GM21737 (cell line): Measurements from ENCODE around the gene RPP30.

Source experiments
- ATAC-seq: cut with Tn5 transposase; IDR thresholded peaks from one replicate; pipeline ENCODE4 v1.9.1; 2021; ENCODE audit warnings: mild to moderate bottlenecking, moderate library complexity; ENCODE audit not compliant: unreplicated experiment

Gene RPP30

GRCh38 chr10:90916392-90917237, 44.8 kb downstream of the RPP30 start:
- ATAC-seq = no peak

DNA sequence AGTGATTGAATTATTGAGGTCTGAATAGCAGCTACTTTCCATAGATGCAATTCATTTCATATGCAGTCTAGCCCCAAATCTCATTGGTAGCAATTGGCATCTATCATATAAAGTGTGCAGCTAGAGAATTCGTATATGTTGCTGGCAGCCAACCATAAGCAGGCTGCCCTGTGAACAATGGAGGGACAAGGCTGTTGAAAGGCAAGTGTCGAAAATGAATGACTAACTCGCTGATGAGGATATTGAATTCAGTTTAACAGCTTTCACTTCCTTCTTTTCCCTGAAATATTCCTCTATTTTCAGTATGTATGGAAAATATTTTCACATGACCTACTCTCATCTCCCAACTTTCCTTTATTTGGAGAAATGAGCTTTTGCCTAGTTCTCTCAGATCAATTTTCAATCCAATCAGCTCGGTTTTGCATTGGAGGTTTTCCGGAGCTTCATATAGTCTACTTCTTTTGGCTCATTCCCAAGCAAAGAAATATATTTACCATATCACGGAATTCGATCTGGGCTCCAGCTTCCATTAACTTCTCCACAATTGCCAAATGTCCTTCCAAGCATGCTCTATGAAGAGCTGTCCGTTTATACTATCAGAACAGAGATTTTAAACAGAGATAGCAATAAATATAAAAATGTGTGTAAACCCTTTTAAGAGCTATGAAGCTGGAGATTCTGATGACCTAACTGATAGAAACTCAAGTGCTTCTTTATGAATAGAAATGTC, 45.6 kb downstream of the RPP30 start:
- no peak for ATAC-seq

DNA sequence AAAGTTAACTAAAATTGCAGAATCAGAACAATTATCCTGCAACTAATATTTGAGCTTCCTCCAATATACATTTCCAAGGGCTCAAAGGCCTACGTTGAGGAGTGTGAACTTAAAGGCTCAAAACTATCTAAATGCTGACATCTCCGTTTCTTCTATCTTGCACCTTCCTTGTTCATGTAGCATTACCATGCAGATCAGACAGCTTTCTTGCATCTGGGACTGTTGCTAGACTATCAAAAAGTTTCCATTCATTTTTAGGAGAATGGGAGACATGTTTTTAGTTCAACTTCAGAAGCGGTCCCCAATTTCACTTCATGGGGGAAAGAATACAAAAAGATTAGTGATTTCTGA, 46.2 kb downstream of the RPP30 start:
- ATAC-seq = no peak

DNA sequence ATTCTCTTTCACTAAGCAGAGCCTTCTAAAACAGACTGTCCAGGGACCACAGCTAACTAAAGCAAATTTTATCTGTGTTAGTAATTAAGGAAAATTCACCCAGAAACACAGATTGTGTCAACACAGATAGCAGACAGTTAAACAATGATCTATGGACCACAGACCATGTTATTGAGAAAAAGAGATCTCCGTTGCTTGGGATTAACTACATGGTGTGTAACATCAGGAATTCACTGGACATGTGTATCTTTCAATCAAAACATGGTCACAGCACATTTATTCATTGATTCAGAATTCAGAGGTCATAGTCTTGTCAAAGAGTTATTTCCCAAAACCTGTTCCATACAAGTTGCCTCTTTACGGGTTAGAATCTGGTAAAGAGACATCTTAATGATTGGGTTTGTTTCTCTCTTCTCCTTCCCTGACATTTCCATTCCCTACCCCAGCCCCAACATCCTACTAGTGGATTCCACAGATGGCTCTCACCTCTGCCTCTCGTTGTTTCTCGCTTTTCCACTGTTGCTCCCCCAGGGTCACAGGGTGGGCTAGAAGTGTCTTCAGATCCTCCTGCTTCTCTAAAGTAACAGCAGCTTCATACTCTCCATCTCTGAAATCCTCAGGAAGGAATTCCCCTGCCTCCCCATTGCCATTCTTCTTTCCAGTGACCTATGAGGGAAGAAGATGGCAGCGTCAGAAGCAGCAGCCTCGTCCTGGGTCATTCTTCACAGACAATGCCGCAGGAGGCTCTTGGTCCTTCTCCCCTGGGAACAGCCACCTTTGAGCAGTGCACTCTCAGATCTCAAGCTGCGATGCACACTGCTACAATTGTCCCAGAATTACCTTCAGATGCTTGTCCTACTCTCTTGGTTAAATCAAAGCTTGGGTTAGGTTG, 48.2 kb downstream of the RPP30 start:
- no peak for ATAC-seq

DNA sequence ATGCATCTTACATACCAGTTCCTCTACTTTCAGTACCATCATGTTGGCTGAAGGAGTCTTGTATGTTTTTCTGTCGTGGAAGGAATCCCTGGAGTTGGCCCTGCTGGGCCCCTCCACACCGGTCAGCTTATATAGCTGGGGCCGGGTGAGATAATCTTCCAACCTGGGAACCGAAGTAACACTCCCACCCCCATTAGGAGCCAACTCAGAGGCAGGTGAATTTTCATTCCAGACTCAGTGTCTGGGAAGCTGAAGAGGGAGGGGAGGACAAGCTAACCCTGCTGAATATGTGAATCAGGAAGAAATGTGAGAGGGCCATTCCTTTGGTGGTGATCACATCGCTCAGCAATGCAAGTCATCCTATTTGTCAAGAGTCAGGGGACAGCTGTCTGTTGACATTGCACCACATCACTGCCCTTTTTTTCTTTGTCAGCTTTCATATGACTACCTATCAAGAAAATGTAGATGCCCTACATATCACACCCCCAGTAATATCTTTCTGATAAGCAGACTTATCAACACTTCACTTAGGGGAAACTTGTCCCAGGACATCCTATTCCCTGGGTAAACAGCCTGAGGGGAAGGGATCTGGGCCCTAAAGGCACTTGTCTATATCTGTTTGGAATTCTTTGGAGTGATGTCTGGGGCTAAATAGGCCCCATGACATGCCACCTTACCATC, 49.4 kb downstream of the RPP30 start, which contains the start of gene ANKRD1:
Gene ANKRD1 (minus strand): TSS at position 102 of the 681 bp plus-strand sequence. CDS start 60 bp downstream, at position 42.
- ATAC-seq = no peak

DNA sequence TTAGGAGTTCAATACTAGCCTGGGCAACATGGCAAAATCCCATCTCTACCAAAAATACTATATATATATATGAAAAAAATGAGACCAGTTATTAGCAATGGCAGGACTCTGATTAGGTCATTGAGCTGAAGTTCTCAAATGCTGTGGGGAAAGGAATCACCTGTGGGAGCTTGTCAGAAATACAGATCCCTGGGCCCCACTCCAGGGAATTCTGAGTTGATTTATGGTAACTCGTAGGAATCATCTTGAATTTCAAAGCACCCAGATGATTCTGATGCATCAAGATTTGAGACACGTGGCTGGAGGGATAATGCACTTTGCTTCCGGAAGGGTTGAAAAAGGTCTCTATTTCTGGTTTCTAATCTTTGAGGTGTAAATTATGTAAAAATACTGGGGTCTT, 50.1 kb downstream of the RPP30 start:
- ATAC-seq = no peak

DNA sequence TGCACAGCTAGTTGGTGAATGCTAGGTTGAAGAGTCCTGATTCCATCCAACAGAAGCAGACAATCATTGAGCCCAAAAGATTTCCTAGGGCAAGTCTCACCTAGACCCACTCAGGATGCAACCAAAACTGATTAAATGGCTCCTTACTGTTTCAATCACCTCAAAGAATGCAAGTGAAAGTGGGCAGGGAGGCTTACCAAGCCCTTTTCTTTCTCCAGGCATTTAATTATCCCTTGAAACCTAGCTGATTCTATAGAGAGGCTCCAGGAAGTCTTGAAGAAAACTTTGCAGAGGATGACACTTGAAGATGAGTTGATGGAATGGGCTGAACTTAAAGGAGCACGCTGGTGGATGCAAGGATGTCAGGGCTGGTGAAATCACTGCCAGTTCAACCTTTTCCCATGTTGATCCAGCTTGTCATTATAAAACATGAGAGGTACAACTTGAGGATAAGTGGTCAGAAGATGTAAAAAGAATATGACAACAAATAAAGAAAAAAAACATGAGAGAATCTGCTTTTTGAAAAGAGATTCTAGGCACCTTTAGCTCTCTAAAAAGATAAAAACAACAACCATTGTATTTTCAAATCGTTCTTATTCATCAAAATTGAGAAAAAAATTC, 51.4 kb downstream of the RPP30 start:
- ATAC-seq = no peak

- ATAC-seq = no peak
Measured at GRCh38 chr10:90924552-90924951, 52.8 kb downstream of the RPP30 start.

DNA sequence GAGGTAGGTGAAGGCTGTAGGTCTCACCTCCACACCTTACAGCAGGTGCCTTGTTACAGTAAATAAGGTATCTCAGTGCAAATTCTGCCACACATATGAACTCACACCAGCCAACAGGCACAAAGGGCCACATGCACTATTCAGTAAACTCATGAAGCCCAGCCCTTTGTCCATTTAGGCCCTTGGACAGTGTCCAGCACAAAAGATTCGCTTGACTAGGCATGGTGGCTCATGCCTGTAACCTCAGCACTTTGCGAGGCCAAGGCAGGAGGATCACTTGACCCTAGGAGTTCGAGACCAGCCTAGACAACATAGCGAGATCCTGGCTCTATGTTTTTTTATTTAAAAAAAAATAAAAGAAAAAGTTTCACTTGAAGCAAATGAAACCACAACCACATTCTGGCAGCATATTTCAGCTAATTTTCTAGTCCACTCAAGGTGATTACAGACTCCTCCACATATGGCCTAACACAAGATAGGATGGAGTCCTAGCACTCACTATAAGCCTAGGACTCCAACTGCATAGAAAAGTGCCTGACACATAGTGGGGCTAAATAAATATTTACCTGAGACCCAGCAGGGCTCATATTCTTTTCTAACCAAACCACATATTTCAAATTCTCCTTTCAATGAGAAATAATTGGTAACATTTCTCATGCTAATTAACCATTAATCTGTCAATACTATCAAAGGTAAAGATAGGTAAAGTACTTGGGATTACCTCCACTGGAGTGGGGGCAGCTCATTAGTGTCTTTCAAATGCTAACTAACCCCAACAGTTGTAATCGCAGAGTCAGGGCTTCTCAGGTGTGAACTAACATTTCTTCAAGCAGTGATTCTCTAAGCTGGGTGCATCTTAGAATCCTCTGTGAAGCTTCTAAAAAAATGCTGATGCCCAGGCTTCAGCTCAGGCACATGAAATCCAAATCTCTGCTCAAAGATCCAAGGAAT, 53.6 kb downstream of the RPP30 start:
- no peak for ATAC-seq

GRCh38 chr10:90927293-90927692, 55.5 kb downstream of the RPP30 start:
- no peak for ATAC-seq

DNA sequence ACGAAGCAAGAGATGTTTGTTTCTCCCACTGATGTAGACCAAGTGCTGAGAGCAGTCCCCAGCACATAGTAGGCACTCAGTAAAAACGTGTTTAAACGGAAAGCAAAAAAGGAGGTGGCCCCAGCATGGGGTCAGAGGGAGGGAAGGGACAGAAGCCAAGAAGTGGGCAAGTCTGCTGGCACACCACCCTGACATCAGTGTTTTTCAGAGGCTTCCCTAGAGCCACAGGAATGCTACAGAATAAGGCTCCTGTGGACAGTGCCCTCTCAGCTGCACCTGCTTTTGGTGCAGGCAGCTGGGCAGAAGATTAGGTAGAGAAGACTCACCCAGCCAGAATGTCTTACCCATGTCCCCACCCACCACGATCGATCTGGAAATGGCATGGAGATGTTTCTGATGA, 57.4 kb downstream of the RPP30 start:
- no peak for ATAC-seq

DNA sequence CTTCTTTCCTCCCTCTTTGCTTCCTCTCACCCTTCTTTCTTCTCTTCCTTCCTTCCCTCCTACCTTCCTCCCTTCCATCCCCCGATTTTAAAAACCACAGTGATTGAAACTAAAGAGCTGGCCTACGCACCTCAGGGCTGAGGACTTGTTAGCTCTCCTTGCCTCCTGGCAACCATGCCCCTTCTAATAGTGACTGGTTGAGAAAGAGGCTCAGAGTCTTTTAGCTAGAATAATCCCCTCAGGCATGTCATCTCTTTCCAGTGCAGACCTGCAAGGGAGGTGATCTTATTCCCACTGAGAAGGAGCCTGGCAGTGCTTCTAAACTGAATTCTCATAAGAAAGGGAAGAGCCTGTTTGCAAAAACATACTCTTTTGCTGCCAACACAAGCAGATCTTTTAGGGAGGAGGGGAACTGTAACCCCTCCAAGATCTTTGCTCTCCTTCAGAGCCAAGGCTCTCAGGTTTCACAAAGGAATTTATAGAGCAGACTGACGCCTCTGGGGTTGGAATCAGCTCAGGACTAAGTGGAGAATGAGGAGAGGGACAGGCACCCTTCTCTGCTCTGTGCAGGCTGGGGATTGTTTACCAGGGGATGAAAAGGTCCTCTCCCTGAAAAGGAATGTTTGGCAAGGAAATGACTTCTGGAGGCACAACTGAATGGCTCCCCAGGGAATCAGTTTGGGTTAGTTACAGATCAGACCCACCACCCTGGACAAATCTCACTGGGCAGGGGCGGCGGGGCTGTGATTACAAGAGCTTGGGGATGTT, 58.5 kb downstream of the RPP30 start:
- no peak for ATAC-seq

DNA sequence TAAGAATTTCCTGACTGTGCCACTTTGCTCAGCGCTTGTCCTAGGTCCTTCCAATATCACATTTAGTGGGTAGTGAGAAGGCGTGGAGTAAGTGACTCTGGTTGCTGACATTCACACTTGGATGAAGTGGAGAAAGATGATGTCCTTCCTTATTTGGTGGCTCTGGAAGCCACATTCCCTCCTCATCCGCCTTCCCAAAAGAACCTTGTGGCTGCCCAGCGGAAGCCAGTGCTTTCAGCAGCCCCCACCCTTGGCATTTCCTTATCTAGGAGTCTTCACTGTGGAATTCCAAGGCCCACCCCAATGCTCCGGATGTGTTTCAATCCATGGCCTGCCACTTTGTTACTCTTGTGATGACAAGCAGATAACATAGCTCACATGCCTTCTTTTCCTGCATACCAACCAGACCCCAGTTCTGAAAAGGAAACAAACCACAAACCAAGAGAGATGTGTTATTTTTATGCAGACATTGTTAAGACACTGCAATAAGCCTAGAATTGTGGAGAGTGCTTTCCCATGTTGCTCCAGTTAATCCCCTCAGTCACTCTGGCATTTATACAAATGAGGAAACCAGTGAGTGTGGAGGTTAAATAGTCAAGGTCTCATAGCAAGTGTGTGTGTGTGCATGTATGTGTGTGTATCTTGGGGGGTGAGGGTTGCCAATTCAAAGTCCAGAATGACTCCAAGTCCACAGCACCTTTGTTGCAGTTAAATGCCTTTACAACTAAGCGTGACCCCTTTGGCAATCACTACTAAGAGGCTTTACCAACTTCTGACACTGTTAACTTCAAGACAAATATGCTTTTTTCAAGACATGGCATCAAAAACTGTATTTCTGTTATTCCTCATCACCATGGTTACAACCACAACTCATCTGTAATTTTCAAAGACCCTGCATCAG, 59.4 kb downstream of the RPP30 start:
- ATAC-seq = no peak

- ATAC-seq = no peak
Measured at GRCh38 chr10:90935581-90936275, 64.0 kb downstream of the RPP30 start.

GRCh38 chr10:90936276-90936659, 64.5 kb downstream of the RPP30 start:
- no peak for ATAC-seq

GRCh38 chr10:90937645-90938258, 66.0 kb downstream of the RPP30 start:
- no peak for ATAC-seq
